MCF 10A (cell line): Measurements from ENCODE around the gene TRPV2. TPM values are rescaled to one million over a fixed set of nuclear protein-coding genes. Genes with fewer than 3 reads are reported as not detected.
"Not testable (repeated sequence)": the region's sequence is repeated elsewhere in the genome, so short reads cannot be mapped to it uniquely, and the experiment has no call there.

Source experiments
- BruUV-seq: library from RNA; stranded (reverse); fragments of 400-500 nt; replicated peaks from 2 replicates; lab custom pipeline; 2021; lab: Mats Ljungman, UMichigan
- CTCF ChIA-PET: fragments of 300-600 bp; sonication (Branson Sonifier 250); formaldehyde crosslinking; extraction: SDS; loops from one replicate; lab custom pipeline; 2021; ENCODE audit warnings: antibody characterized with exemption, inconsistent platforms; lab: Yijun Ruan, JAX
- POLR2A ChIA-PET: fragments of 300-600, 350-650 bp; sonication (Branson Sonifier 250); formaldehyde crosslinking; extraction: SDS; loops from one replicate; lab custom pipeline; 2020; ENCODE audit warnings: antibody characterized with exemption, inconsistent platforms; lab: Yijun Ruan, JAX
- DNase-seq: peaks from one replicate; pipeline ENCODE4 v3.0.0-alpha.2; 2018; ENCODE audit not compliant: unreplicated experiment
- H3K27ac Mint-ChIP-seq: one replicate; pipeline ENCODE4 v1.8.0; 2022; ENCODE audit warnings: mild to moderate bottlenecking, low read depth, mixed read lengths; ENCODE audit not compliant: unreplicated experiment
- H3K27me3 Mint-ChIP-seq: one replicate; pipeline ENCODE4 v1.8.0; 2022; ENCODE audit warnings: mixed read lengths; ENCODE audit not compliant: insufficient read depth, unreplicated experiment
- H3K36me3 Mint-ChIP-seq: one replicate; pipeline ENCODE4 v1.8.0; 2022; ENCODE audit warnings: mild to moderate bottlenecking, moderate library complexity, mixed read lengths; ENCODE audit not compliant: insufficient read depth, unreplicated experiment
- H3K4me1 Mint-ChIP-seq: one replicate; pipeline ENCODE4 v1.8.0; 2022; ENCODE audit warnings: mixed read lengths; ENCODE audit not compliant: insufficient read depth, unreplicated experiment
- H3K4me3 Mint-ChIP-seq: one replicate; pipeline ENCODE4 v1.8.0; 2022; ENCODE audit warnings: mild to moderate bottlenecking, moderate library complexity, mixed read lengths; ENCODE audit not compliant: unreplicated experiment
- H3K9me3 Mint-ChIP-seq: one replicate; pipeline ENCODE4 v1.8.0; 2022; ENCODE audit warnings: mixed read lengths; ENCODE audit not compliant: unreplicated experiment
- intact Hi-C: fragments of 100-400 bp; cut with micrococcal nuclease; formaldehyde crosslinking; loops from 2 replicates; pipeline ENCODE4 v1.14.1; 2022
- total RNA-seq: library from RNA; stranded (reverse); gene quantifications from 2 replicates; pipeline ENCODE4 v1.2.3, GENCODE V29; 2022
- TF ChIP-seq, protein P1 (sequence below): fragments of 200-600 bp; IDR thresholded peaks from one replicate; pipeline ENCODE4 v1.8.0; 2022; ENCODE audit warnings: antibody characterized with exemption, mild to moderate bottlenecking; ENCODE audit not compliant: unreplicated experiment

The TRPV2 gene
- total RNA-seq, 1 experiment from 2014 or later, result not detected

DNA sequence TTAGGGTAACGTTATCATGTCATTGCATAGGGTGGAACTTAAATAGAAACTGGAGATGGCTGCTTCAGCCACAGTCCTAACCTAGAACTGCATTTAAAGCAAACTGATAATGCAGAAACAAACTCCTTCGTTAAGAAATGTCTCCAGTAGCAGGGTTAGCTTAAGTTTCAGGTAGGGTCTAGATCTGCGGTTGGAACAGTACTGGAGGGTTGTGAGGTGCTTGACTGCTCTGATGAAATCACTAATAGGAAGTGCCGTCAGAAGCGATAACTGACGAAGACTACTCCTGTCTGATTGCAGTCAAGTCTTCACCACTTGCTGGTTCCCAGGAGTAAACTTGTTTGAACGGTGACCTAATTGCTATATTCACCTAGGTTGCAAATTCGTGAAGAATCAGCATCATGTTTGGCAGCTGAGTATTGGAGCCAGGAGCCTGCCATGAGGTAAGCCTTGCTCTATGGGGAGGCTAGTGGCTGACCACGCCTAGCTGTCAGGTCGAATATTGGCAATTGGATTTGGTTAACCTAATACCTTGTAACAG is 24.5 kb downstream of the TRPV2 start:
- intact Hi-C loops, result loop anchor here (2.0 to 5.0 kb wide), 2 partner anchors 59 to 78 kb away; partner anchors contain the start of gene UBB
- no peaks in the 10 kb centered on the region for H3K27me3 Mint-ChIP-seq
- no TSS peak for BruUV-seq
- ChIA-PET POLR2A (interaction anchor here (0.5 to 8.4 kb wide), 16 partner anchors 10 to 845 kb away, joined by 3 to 238 read pairs (median 9); partner anchors contain the start of genes CENPV, LRRC75A, PIGL and UBB), CTCF (interaction anchor here (0.6 to 7.2 kb wide), 8 partner anchors 13 to 154 kb away, joined by 3 to 59 read pairs (median 6); no protein-coding TSS in a partner anchor)
- H3K27ac Mint-ChIP-seq, result peak overlapping the region; percentile 99
- DNase-seq, result peak; percentile 34
- H3K4me1 Mint-ChIP-seq, result peaks cover 21% of the 10 kb centered on the region
- TF ChIP-seq, protein P1, sequence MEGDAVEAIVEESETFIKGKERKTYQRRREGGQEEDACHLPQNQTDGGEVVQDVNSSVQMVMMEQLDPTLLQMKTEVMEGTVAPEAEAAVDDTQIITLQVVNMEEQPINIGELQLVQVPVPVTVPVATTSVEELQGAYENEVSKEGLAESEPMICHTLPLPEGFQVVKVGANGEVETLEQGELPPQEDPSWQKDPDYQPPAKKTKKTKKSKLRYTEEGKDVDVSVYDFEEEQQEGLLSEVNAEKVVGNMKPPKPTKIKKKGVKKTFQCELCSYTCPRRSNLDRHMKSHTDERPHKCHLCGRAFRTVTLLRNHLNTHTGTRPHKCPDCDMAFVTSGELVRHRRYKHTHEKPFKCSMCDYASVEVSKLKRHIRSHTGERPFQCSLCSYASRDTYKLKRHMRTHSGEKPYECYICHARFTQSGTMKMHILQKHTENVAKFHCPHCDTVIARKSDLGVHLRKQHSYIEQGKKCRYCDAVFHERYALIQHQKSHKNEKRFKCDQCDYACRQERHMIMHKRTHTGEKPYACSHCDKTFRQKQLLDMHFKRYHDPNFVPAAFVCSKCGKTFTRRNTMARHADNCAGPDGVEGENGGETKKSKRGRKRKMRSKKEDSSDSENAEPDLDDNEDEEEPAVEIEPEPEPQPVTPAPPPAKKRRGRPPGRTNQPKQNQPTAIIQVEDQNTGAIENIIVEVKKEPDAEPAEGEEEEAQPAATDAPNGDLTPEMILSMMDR, result no peak
- no peaks in the 10 kb centered on the region for H3K9me3 Mint-ChIP-seq
- H3K36me3 Mint-ChIP-seq, result peaks cover 68% of the 10 kb centered on the region
- H3K4me3 Mint-ChIP-seq, result peak overlapping the region; percentile 88

DNA sequence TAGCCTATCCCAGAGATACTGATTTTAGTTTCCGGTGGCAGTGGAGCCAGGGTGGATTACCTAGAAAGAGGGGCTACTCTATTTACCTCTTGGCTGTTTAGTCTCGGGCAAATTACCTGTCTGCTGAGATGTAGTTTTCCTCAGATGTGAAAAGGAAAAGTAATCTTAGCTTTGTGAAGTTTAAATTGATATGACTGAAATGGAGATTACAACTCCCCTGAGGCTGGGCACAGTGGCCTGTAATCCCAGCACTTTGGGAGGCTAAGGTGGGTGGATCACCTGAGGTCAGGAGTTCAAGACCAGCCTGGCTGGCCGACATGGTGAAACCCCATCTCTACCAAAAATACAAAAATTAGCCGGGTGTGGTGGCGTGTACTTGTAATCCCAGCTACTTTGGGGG is 25.0 kb downstream of the TRPV2 start:
- Mint-ChIP-seq H3K27ac (peak overlapping the region; percentile 99), H3K36me3 (peaks cover 72% of the 10 kb centered on the region), H3K4me1 (peaks cover 21% of the 10 kb centered on the region), H3K4me3 (peak overlapping the region; percentile 88)
- not testable (repeated sequence) for H3K9me3 Mint-ChIP-seq, DNase-seq, BruUV-seq, H3K27me3 Mint-ChIP-seq
- intact Hi-C loops, result loop anchor here (5.0 kb wide), 1 partner anchor 78 kb away; no protein-coding TSS in a partner anchor
- POLR2A ChIA-PET, result interaction anchor here (0.6 to 8.4 kb wide), 18 partner anchors 9 to 419 kb away, joined by 3 to 238 read pairs (median 6); partner anchors contain the start of genes CENPV, LRRC75A, PIGL and UBB
- CTCF ChIA-PET, result interaction anchor here (0.6 to 7.2 kb wide), 7 partner anchors 10 to 154 kb away, joined by 3 to 59 read pairs (median 5); no protein-coding TSS in a partner anchor

DNA sequence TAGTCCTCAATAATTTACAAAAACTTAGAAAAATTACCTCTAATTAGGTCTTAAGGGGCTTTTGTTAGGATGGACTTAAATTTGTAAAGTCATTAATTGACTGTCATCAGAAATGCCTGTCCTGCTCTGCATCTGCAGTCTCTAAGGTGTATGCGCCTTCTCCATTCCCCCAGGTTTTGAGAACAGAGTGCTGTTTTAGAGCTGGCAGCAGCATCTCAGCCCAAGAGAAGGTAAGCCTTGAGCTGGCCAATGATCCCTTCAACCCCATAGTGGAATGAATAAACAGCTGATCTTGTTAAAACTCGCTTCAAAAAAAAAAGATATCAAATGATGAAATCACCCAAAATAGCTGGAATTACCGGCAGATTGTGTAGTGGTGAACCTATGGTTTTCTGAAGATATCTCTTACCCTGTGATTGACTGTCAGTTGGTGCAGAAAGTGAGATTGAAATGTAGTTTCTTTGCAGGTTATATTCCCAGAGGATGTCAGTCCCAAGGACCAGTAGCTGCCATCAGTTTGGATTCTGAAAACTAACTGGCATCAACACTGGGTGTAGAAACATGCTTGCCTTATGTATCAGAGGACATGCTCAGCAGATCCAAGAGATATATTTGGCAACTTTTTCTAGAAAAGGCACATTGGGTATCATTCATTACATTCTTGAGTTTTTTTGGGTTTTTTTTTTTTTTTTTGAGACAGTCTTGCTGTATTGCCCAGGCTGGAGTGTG is 25.7 kb downstream of the TRPV2 start:
- TF ChIP-seq, protein P1, result no peak
- no TSS peak for BruUV-seq
- H3K9me3 Mint-ChIP-seq, result no peaks in the 10 kb centered on the region
- intact Hi-C loops, result loop anchor here (5.0 kb wide), 1 partner anchor 79 kb away; no protein-coding TSS in a partner anchor
- H3K36me3 Mint-ChIP-seq, result peaks cover 79% of the 10 kb centered on the region
- peak overlapping the region; percentile 99 for H3K27ac Mint-ChIP-seq
- DNase-seq, result no peak
- ChIA-PET CTCF (interaction anchor here (0.8 to 7.2 kb wide), 10 partner anchors 11 to 149 kb away, joined by 3 to 59 read pairs (median 4); no protein-coding TSS in a partner anchor), POLR2A (interaction anchor here (0.6 to 8.4 kb wide), 16 partner anchors 8 to 224 kb away, joined by 3 to 238 read pairs (median 6); partner anchors contain the start of genes CENPV, PIGL and UBB)
- H3K27me3 Mint-ChIP-seq, result no peaks in the 10 kb centered on the region
- peak overlapping the region; percentile 88 for H3K4me3 Mint-ChIP-seq
- peaks cover 21% of the 10 kb centered on the region for H3K4me1 Mint-ChIP-seq

DNA sequence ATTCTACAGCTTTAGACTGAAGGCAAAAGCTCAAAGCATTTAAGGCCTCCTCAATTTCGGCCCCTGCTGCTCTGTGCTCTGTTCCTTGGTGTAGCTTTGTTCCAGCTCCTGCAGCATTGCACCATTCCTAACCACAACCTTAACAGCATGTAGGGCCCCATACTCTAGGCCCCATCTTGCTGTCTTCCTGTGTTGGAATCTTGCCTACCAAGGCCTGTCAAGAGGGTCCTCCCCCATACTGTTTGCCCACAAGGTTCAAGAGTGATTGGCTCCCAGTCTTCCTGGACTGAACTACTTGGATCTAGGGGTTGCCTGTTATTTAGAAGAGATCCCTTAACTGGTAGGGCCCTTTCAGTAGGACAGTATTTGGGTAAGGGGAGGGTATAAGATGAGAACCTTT is 26.8 kb downstream of the TRPV2 start:
- peaks cover 21% of the 10 kb centered on the region for H3K4me1 Mint-ChIP-seq
- peak overlapping the region; percentile 63 for H3K27ac Mint-ChIP-seq
- peak overlapping the region; percentile 88 for H3K4me3 Mint-ChIP-seq
- POLR2A ChIA-PET, result interaction anchor here (1.3 to 8.4 kb wide), 9 partner anchors 9 to 225 kb away, joined by 4 to 238 read pairs (median 10); partner anchors contain the start of genes CENPV, PIGL and UBB
- H3K9me3 Mint-ChIP-seq, result no peaks in the 10 kb centered on the region
- BruUV-seq, result no TSS peak
- peak; percentile 57 for DNase-seq
- TF ChIP-seq, protein P1, result no peak
- intact Hi-C loops, result loop anchor here (5.0 kb wide), 1 partner anchor 80 kb away; no protein-coding TSS in a partner anchor
- CTCF ChIA-PET, result interaction anchor here (0.8 to 7.2 kb wide), 6 partner anchors 11 to 148 kb away, joined by 3 to 59 read pairs (median 12); no protein-coding TSS in a partner anchor
- H3K36me3 Mint-ChIP-seq, result peaks cover 90% of the 10 kb centered on the region
- no peaks in the 10 kb centered on the region for H3K27me3 Mint-ChIP-seq
